ENCODE results near the gene CNOT9.

Gene CNOT9

DNA sequence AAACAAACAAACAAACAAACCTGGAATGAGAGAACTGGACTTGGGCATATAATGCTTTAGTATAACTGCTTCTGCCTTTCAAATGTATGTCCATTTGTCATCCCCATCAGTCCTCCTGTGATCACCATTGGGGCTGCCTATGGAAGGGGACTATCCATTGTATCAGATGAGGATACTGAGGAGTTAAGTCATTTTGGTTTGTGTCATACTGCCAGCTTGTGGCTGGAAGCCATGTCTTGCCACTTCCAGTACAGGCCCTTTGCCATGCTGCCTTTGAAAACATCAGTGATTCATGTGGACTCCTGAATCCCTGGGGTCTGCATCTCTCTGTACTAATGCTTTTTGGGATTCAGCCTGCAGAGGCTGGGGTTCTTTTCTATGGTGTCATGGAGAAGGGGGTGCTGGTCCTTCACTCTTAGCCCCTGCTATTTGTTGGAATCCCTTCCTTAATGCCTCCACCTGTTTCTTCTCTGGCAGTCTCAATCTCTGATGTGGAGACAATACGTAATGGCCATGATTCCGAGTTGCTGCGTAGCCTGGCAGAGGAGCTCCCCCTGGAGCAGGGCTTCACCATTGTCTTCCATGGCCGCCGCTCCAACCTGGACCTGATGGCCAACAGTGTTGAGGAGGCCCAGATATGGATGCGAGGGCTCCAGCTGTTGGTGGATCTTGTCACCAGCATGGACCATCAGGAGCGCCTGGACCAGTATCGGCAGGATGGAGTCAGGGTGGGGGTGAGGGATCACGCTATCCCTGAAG is 49.6 kb downstream of the CNOT9 start:
- no peak overlapping the region for H3K27ac Mint-ChIP-seq

DNA sequence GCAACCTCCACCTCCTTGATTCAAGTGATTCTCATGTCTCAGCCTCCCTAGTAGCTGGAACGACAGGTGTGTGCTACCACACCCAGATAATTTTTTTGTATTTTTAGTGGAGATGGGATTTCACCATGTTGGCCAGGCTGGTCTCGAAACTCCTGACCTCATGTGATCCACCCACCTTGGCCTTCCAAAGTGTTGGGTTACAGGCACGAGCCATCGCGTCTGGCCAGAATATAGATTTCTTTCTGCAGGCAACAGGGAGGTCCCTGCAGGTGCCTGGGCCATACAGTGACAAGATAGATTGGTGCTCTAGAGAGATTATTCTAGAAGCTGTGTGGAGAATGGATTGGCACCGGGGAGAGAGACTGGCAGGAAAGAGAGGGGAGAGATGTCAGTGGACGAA is 52.4 kb downstream of the CNOT9 start:
- H3K4me1 Mint-ChIP-seq: peaks cover 8% of the 10 kb centered on the region
- H3K27ac Mint-ChIP-seq: no peak overlapping the region
- ATAC-seq: no peak
- H3K4me3 Mint-ChIP-seq: no peak overlapping the region
- no peaks in the 10 kb centered on the region for H3K27me3 Mint-ChIP-seq
- H3K9me3 Mint-ChIP-seq: no peaks in the 10 kb centered on the region
- no peaks in the 10 kb centered on the region for H3K36me3 Mint-ChIP-seq

More for the DNA sequence above, 49.6 kb downstream of the CNOT9 start:
- no peak for ATAC-seq
- no peaks in the 10 kb centered on the region for H3K9me3 Mint-ChIP-seq
- no peaks in the 10 kb centered on the region for H3K27me3 Mint-ChIP-seq
- H3K4me1 Mint-ChIP-seq: peaks cover 7% of the 10 kb centered on the region
- no peak overlapping the region for H3K4me3 Mint-ChIP-seq
- H3K36me3 Mint-ChIP-seq: no peaks in the 10 kb centered on the region

DNA sequence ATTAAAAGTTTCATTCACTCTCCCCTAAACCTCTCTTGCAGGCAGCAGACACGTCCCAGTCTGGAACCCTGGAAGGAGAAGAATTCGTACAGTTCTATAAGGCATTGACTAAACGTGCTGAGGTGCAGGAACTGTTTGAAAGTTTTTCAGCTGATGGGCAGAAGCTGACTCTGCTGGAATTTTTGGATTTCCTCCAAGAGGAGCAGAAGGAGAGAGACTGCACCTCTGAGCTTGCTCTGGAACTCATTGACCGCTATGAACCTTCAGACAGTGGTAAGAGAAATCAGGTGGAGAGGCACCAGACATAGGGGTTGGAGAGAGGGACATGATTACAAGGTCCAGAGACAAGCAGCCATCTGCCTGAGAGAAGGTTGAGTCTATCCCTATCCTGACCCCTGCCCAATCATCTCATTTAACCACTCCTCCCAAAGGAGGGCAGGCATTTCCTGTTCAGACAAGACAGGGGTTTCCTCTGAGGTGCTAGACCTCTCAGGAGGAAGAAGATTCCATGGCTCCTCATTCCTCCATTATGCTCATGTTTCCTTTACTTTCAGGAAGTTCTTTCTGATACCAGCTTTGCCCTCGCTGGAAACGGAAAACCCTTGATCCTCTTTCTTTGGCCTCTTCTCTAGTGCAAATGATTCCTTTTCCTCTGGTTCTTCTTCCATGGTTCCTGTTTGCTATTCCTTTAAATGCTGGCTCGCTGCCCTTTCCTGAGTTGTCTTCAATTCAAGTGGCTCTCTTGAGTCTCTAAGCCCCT is 54.1 kb downstream of the CNOT9 start:
- no peaks in the 10 kb centered on the region for H3K27me3 Mint-ChIP-seq
- no peak for ATAC-seq

DNA sequence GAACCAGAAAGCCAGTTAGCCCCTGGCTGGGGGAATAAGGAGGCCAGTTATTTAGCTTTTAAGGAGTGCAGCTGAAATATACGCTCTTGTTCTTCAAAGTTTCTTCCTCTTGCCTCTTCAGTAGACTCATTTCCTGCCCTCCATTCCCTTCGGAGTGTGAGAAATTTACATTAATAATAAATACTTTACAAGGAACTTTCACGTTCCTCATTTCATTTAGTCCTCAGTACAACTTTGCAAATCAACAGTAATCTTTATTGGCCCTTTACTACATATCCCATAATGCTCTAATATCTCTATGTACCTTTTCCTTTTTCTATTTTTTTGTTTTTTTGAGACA is 54.7 kb downstream of the CNOT9 start:
- no peak overlapping the region for H3K27ac Mint-ChIP-seq
- ATAC-seq: no peak
- no peaks in the 10 kb centered on the region for H3K9me3 Mint-ChIP-seq
- H3K4me3 Mint-ChIP-seq: no peak overlapping the region
- H3K36me3 Mint-ChIP-seq: no peaks in the 10 kb centered on the region
- peaks cover 8% of the 10 kb centered on the region for H3K4me1 Mint-ChIP-seq
- H3K27me3 Mint-ChIP-seq: no peaks in the 10 kb centered on the region

More for the DNA sequence above, 54.1 kb downstream of the CNOT9 start:
- H3K4me3 Mint-ChIP-seq: no peak overlapping the region
- no peaks in the 10 kb centered on the region for H3K9me3 Mint-ChIP-seq
- H3K4me1 Mint-ChIP-seq: peaks cover 8% of the 10 kb centered on the region
- no peak overlapping the region for H3K27ac Mint-ChIP-seq
- H3K36me3 Mint-ChIP-seq: no peaks in the 10 kb centered on the region

DNA sequence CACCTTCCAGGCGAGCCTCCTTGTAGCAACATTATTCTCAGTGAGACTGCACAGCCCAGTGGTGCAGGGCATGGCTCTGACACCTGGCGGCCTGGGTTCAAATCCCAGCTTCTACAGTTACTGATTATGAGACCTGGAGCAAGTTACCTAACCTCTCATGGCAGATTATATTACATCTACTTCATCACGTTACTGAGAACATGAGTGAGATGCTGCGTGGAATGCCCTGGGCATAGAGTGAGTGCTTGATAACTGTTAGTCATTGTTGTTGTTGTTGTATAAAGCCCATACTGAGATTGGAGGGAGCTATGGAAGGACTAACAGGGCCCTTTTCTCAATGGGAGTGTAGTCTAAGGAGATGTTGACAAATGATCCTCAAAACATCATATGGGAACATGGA is 57.7 kb downstream of the CNOT9 start:
- no peaks in the 10 kb centered on the region for H3K27me3 Mint-ChIP-seq
- ATAC-seq: no peak
- no peak overlapping the region for H3K4me3 Mint-ChIP-seq
- no peaks in the 10 kb centered on the region for H3K36me3 Mint-ChIP-seq
- H3K9me3 Mint-ChIP-seq: no peaks in the 10 kb centered on the region
- H3K27ac Mint-ChIP-seq: no peak overlapping the region
- peaks cover 8% of the 10 kb centered on the region for H3K4me1 Mint-ChIP-seq

DNA sequence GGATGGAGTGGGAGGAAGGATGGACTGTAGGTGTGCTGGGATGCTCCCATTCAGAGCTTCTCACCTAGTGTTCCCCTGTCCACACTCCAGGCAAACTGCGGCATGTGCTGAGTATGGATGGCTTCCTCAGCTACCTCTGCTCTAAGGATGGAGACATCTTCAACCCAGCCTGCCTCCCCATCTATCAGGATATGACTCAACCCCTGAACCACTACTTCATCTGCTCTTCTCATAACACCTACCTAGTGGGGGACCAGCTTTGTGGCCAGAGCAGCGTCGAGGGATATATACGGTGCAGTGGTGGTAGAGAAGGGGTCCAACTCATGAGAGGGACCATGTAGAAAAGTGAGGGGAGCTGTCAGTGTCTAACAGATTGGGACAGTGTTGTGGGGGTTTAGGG is 59.3 kb downstream of the CNOT9 start:
- H3K36me3 Mint-ChIP-seq: peaks cover 5% of the 10 kb centered on the region
- no peak overlapping the region for H3K4me3 Mint-ChIP-seq
- peaks cover 5% of the 10 kb centered on the region for H3K4me1 Mint-ChIP-seq
- ATAC-seq: no peak
- no peak overlapping the region for H3K27ac Mint-ChIP-seq
- no peaks in the 10 kb centered on the region for H3K27me3 Mint-ChIP-seq
- H3K9me3 Mint-ChIP-seq: no peaks in the 10 kb centered on the region

DNA sequence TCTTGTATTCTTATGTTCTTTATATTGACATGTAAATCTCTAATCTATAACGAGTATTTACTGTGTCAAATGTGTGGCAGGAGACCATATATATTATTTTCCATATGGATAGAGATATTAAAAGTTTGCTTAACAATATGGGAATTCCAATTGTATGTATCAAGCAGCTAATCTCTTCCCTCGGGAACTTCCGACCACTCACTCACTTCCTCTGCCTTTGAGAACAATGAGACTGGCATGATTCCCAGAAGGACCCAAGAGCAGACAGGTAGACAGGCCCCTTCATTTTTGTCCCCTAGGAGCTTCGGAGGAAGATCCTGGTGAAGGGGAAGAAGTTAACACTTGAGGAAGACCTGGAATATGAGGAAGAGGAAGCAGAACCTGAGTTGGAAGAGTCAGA is 63.2 kb downstream of the CNOT9 start:
- H3K9me3 Mint-ChIP-seq: no peaks in the 10 kb centered on the region
- H3K4me1 Mint-ChIP-seq: no peaks in the 10 kb centered on the region
- peaks cover 23% of the 10 kb centered on the region for H3K36me3 Mint-ChIP-seq
- no peak for ATAC-seq
- no peak overlapping the region for H3K4me3 Mint-ChIP-seq
- no peaks in the 10 kb centered on the region for H3K27me3 Mint-ChIP-seq
- no peak overlapping the region for H3K27ac Mint-ChIP-seq

DNA sequence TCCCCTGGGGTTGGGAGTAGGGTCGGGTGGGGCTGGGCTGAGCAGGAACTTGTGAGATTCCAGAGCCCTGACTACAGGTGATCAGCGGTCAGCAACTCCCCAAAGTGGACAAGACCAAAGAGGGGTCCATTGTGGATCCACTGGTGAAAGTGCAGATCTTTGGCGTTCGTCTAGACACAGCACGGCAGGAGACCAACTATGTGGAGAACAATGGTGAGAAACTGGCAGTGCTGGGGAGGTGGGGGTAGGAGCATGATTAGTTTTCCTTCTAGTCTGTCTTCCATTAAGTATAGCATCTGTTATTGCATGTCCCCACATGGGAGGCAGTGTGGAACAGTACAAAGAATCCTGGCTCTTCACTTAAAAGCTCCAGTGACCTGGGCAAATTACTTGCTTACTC is 67.1 kb downstream of the CNOT9 start:
- Mint-ChIP-seq H3K27me3 (no peaks in the 10 kb centered on the region), H3K36me3 (peaks cover 50% of the 10 kb centered on the region), H3K4me3 (no peak overlapping the region), H3K9me3 (no peaks in the 10 kb centered on the region), H3K4me1 (no peaks in the 10 kb centered on the region), H3K27ac (no peak overlapping the region)
- ATAC-seq: no peak

DNA sequence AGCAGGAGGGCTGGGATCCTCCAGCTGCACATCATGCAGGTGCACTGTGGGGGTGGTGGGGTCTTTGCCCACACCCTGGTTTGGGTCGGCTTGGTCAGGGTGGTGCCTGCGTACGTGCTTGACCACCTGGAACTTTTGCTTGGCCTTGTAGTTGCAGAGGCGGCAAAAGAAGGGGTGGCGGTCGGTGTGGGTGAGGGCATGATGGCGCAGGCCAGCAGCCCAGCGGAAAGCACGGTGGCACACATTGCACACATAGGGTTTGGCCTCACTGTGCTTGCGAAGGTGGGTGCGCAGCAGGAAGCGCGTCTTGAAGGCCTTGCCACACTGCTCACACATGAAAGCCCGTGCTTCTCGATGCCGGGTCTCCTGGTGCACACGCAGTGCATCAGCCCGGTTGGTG is 69.7 kb downstream of the CNOT9 start:
- Mint-ChIP-seq H3K4me3 (no peak overlapping the region), H3K9me3 (no peaks in the 10 kb centered on the region), H3K36me3 (peaks cover 60% of the 10 kb centered on the region), H3K27me3 (no peaks in the 10 kb centered on the region), H3K27ac (no peak overlapping the region), H3K4me1 (no peaks in the 10 kb centered on the region)
- no peak for ATAC-seq

DNA sequence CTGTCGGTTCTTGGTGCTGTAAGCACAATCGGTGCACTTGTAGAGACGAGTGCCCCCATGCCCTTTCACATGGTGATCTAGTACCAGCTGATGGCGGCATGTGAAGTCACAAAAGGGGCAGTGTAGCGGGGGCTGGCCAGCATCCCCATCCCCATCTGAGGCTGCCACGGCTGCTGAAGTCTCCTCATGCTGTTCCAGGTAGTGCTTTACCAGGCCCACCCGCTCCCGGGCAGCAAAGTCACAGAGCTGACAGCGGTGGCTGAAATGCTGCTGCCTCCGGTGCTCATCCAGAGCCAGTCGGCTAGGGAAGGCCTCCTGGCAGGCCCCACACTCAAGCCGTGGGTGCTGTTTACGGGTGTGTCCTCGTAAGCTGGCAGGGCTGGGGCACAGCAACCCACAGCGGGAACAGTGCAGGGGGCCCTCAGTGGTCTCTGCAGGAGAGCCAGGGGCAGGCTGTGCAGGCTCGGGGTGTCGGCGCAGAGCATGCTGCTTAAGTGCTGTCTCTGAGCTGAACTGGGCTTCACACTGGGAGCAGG is 73.5 kb downstream of the CNOT9 start:
- Mint-ChIP-seq H3K4me3 (no peak overlapping the region), H3K36me3 (peaks cover 56% of the 10 kb centered on the region), H3K4me1 (no peaks in the 10 kb centered on the region), H3K27me3 (no peaks in the 10 kb centered on the region), H3K27ac (no peak overlapping the region), H3K9me3 (no peaks in the 10 kb centered on the region)
- no peak for ATAC-seq

DNA sequence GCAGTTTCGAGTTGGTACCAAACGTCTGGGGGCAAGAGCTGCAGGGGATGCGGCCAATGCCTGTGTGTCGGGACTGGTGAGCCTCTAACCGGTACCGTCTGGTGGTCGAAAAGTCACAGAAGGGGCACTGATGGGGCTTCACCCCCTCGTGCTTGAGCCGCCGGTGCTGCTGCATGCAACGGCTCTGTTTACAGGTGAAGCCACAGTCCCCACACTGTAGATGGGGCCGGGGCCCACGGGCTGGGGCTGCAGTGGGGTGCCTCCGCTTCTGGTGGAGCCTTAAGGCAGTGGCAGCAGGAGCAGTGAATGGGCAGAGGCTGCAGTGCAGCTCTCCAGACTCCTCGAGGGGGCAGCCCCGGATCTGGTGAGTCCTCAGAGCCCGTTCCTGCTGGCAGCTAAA is 74.1 kb downstream of the CNOT9 start:
- H3K27ac Mint-ChIP-seq: no peak overlapping the region

DNA sequence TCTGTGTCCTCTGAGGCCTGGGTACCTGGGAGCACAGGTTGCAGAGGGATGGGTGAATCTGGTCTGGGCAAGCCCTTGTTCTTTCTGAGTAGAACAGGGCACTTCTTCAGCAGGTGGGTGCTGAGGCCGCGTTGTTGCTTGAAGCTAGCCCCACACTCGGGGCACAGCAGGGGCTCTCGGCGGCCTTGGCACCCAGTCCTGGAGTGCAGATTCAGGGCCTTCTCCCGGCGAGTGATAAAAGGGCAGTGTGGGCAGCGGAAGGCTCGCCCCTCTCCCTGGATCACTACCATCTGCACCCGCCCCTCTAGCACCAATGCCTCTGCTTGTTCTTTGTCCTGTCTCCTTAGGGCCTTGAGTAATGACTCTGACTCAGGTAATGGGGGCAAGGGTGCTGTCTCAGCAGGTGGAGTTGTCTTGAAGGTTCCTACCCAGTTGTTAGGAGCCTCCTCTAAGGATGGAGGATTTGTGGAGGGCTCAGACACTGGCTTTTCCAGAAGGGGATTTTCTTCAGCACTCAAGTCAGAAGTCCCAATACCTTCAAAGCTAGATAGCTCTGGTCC is 75.2 kb downstream of the CNOT9 start:
- Mint-ChIP-seq H3K36me3 (peaks cover 54% of the 10 kb centered on the region), H3K9me3 (no peaks in the 10 kb centered on the region), H3K27me3 (no peaks in the 10 kb centered on the region), H3K4me1 (peaks cover 8% of the 10 kb centered on the region), H3K4me3 (no peak overlapping the region), H3K27ac (peak overlapping the region; percentile 63)
- no peak for ATAC-seq

More for the DNA sequence above, 74.1 kb downstream of the CNOT9 start:
- Mint-ChIP-seq H3K4me3 (no peak overlapping the region), H3K36me3 (peaks cover 53% of the 10 kb centered on the region), H3K9me3 (no peaks in the 10 kb centered on the region), H3K27me3 (no peaks in the 10 kb centered on the region), H3K4me1 (no peaks in the 10 kb centered on the region)
- ATAC-seq: no peak

DNA sequence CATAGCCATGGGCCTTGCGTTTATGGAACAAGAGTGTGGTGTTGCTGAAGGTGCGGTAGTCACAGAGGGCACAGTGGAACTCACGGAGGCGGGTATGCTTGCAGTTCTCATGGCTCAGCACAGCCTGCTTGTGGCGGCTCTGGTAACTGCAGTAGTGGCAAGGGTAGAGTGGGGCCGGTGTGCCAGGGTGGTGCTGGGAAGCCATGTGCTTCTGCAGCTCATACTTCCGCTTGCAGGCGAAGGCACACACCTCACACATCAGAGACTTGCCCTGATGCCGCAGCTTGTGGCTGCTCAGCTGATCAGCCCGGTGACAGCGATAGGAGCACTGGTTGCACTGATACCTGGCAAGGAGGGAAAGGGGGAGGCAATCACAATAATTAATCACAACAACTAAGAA is 76.1 kb downstream of the CNOT9 start:
- H3K9me3 Mint-ChIP-seq: no peaks in the 10 kb centered on the region
- peaks cover 53% of the 10 kb centered on the region for H3K36me3 Mint-ChIP-seq
- H3K4me3 Mint-ChIP-seq: no peak overlapping the region
- H3K27ac Mint-ChIP-seq: peak overlapping the region; percentile 63
- no peak for ATAC-seq
- H3K27me3 Mint-ChIP-seq: no peaks in the 10 kb centered on the region
- H3K4me1 Mint-ChIP-seq: peaks cover 9% of the 10 kb centered on the region

DNA sequence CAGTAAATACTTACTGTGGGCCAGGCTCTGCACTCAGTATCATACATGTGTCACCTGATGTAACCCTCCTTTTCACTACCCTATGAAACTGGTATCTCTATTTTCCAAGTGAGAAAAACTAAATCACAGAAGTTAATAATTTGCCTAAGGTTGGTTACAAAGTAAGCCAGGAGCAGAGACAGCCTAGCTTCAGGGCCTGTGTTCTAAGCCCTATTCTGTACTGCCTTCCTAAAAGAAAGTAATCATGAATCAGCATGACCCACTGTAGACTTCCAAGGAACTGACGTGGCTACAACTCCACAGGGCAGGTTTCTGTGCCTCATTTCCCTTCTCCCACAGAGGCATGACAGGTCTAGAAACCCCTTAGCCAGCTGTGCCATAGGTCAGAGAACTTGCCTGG is 76.5 kb downstream of the CNOT9 start:
- Mint-ChIP-seq H3K4me3 (no peak overlapping the region), H3K27ac (peak overlapping the region; percentile 63), H3K27me3 (no peaks in the 10 kb centered on the region), H3K9me3 (no peaks in the 10 kb centered on the region), H3K36me3 (peaks cover 55% of the 10 kb centered on the region), H3K4me1 (peaks cover 9% of the 10 kb centered on the region)
- peak; percentile 53 for ATAC-seq
